ENCODE results near the gene SH3TC1. TPM values are rescaled to one million over a fixed set of nuclear protein-coding genes. Genes with fewer than 3 reads are reported as not detected.

SH3TC1 gene
- total and polyA plus RNA-seq, 2 of the 13 experiments (the other 11 are each of a cell fraction or from before 2014, with no cell fraction given) = 14.9 to 21.8 TPM

GRCh38 chr4:8200302-8200975 lies 1.3 kb downstream of the SH3TC1 start (continued):
- TF ChIP-seq ZNF142 (CRISPR knock-in tag; IDR thresholded peaks at IDR 0.05) (no peak), ARHGAP35 (CRISPR knock-in tag; IDR thresholded peaks at IDR 0.05; ENCODE audit: borderline replicate concordance) (no peak), ZNF589 (CRISPR knock-in tag; conservative IDR thresholded peaks at IDR 0.05) (no peak), ZNF512 (CRISPR knock-in tag; IDR thresholded peaks at IDR 0.05) (no peak), CC2D1A (CRISPR knock-in tag; IDR thresholded peaks at IDR 0.05) (no peak), ZNF607 (CRISPR knock-in tag; IDR thresholded peaks at IDR 0.05; ENCODE audit: borderline replicate concordance) (no peak), RBAK (CRISPR knock-in tag; IDR thresholded peaks at IDR 0.05) (no peak), RXRB (CRISPR knock-in tag; IDR thresholded peaks at IDR 0.05; ENCODE audit: borderline replicate concordance) (no peak), ZNF512B (CRISPR knock-in tag; IDR thresholded peaks at IDR 0.05; ENCODE audit: borderline replicate concordance) (no peak), POLR2G (IDR thresholded peaks at IDR 0.05; ENCODE audit: low read depth, low read length) (peak; percentile 71; the same call in 1 of the 2 replicates), TOE1 (CRISPR knock-in tag; IDR thresholded peaks at IDR 0.05) (no peak), UBTF (CRISPR knock-in tag; IDR thresholded peaks at IDR 0.05) (peak; percentile 39; the same call in 1 of the 2 replicates), ZBTB20 (CRISPR knock-in tag; IDR thresholded peaks at IDR 0.05; ENCODE audit: borderline replicate concordance, low read depth) (no peak), SNAI1 (CRISPR knock-in tag; IDR thresholded peaks at IDR 0.05; ENCODE audit: borderline replicate concordance) (no peak)

All from HepG2 (cell line).